ENCODE results near the gene AOPEP.

The AOPEP gene

GRCh38 chr9:94975480-94975879, 249.0 kb downstream of the AOPEP start:
- no peak for DNase-seq

GRCh38 chr9:94976077-94976476, 249.6 kb downstream of the AOPEP start:
- DNase-seq = no peak

GRCh38 chr9:94977416-94977815, 250.9 kb downstream of the AOPEP start:
- DNase-seq = peak; percentile 33

- DNase-seq = no peak
These were observed 253.5 kb downstream of the AOPEP start for GRCh38 chr9:94979904-94980507.

GRCh38 chr9:94980947-94981722, 254.6 kb downstream of the AOPEP start:
- DNase-seq = no peak

- DNase-seq = no peak
These were observed 255.2 kb downstream of the AOPEP start for GRCh38 chr9:94981723-94982090.

- no peak for DNase-seq
These were observed 255.7 kb downstream of the AOPEP start for GRCh38 chr9:94982211-94982610.

- no peak for DNase-seq
These were observed 257.1 kb downstream of the AOPEP start for GRCh38 chr9:94983552-94983951.

- DNase-seq = no peak
These were observed 258.5 kb downstream of the AOPEP start for GRCh38 chr9:94984891-94985476.

- no peak for DNase-seq
These were observed 259.1 kb downstream of the AOPEP start for GRCh38 chr9:94985649-94986048.

- no peak for DNase-seq
These were observed 261.2 kb downstream of the AOPEP start for GRCh38 chr9:94987731-94988130.

GRCh38 chr9:94990897-94991561, 264.5 kb downstream of the AOPEP start:
- DNase-seq = no peak

- DNase-seq = no peak
These were observed 265.7 kb downstream of the AOPEP start for GRCh38 chr9:94991961-94992907.

GRCh38 chr9:94993160-94993820, 266.8 kb downstream of the AOPEP start:
- no peak for DNase-seq

- no peak for DNase-seq
These were observed 267.3 kb downstream of the AOPEP start for GRCh38 chr9:94993821-94994165.

- DNase-seq = no peak
These were observed 268.7 kb downstream of the AOPEP start for GRCh38 chr9:94995048-94995693.

GRCh38 chr9:94996641-94997040, 270.1 kb downstream of the AOPEP start:
- DNase-seq = peak; percentile 24

- no peak for DNase-seq
These were observed 271.2 kb downstream of the AOPEP start for GRCh38 chr9:94997727-94998126.

GRCh38 chr9:94999832-95000231, 273.3 kb downstream of the AOPEP start:
- DNase-seq = no peak

GRCh38 chr9:95000821-95001220, 274.3 kb downstream of the AOPEP start:
- no peak for DNase-seq

- DNase-seq = no peak
These were observed 275.2 kb downstream of the AOPEP start for GRCh38 chr9:95001720-95002119.

All from NCI-H2029 (cell line).